CD4-positive, alpha-beta T cell (primary cell): Measurements from ENCODE around the gene HTD2. TPM values are rescaled to one million over a fixed set of nuclear protein-coding genes. Genes with fewer than 3 reads are reported as not detected.

Source experiments
- ATAC-seq: fragments of 200-7000 bp; cut with Tn5 transposase; one replicate; pipeline ENCODE4 v1.10.0; 2022; ENCODE audit warnings: mild to moderate bottlenecking; ENCODE audit not compliant: poor library complexity
- CTCF ChIA-PET: fragments of 350-600 bp; sonication (Branson Sonifier 250); formaldehyde crosslinking; loops from one replicate; lab custom pipeline; 2021; ENCODE audit warnings: antibody characterized with exemption, inconsistent platforms; lab: Charles Lee
- POLR2A ChIA-PET: fragments of 350-600 bp; sonication (Branson Sonifier 250); formaldehyde crosslinking; loops from one replicate; lab custom pipeline; 2021; ENCODE audit warnings: antibody characterized with exemption, inconsistent platforms; lab: Charles Lee
- DNase-seq, 14 experiments: peaks; one replicate each; pipeline ENCODE4 v3.0.0-alpha.2; 2013 to 2020; ENCODE audit warnings: mixed read lengths in 2 of 14
- H3K27ac ChIP-seq, 2 donors: one replicate each; pipeline versions ENCODE4 v1.5.1 to v1.7.0; 2013; ENCODE audit warnings: low read length in 2 of 2, low read depth in 1 of 2, mild to moderate bottlenecking in 1 of 2
- H3K27me3 ChIP-seq, 2 experiments: 1 replicate in 1 of 2; 2 replicates in 1 of 2; pipeline versions ENCODE4 v1.6.1 to v1.7.0; 2013; ENCODE audit warnings: low read length in 2 of 2, control low read depth in 1 of 2, mild to moderate bottlenecking in 1 of 2, moderate library complexity in 1 of 2; ENCODE audit not compliant: insufficient read depth in 2 of 2, control insufficient read depth in 1 of 2
- H3K36me3 ChIP-seq: one replicate; pipeline ENCODE4 v1.6.1; 2013; ENCODE audit warnings: low read length, control low read depth; ENCODE audit not compliant: insufficient read depth
- H3K4me1 ChIP-seq: one replicate; pipeline ENCODE4 v1.6.1; 2013; ENCODE audit warnings: low read length, control low read depth; ENCODE audit not compliant: insufficient read depth
- H3K4me3 ChIP-seq: one replicate; pipeline ENCODE4 v1.5.1; 2013; ENCODE audit warnings: mild to moderate bottlenecking, low read length, moderate library complexity
- H3K9me3 ChIP-seq, 2 experiments: 1 replicate in 1 of 2; 2 replicates in 1 of 2; pipeline versions ENCODE4 v1.6.1 to v1.7.0; 2013; ENCODE audit warnings: low read length in 2 of 2, mild to moderate bottlenecking in 2 of 2, control low read depth in 1 of 2, moderate library complexity in 1 of 2; ENCODE audit not compliant: control insufficient read depth in 1 of 2, insufficient read depth in 1 of 2
- H3K27ac Mint-ChIP-seq: one replicate; pipeline ENCODE4 v1.8.0; 2020; ENCODE audit warnings: mixed read lengths
- H3K27me3 Mint-ChIP-seq: one replicate; pipeline ENCODE4 v1.8.0; 2021; ENCODE audit warnings: mixed read lengths
- H3K36me3 Mint-ChIP-seq: one replicate; pipeline ENCODE4 v1.8.0; 2021; ENCODE audit warnings: low read depth, mixed read lengths
- H3K4me1 Mint-ChIP-seq: one replicate; pipeline ENCODE4 v1.8.0; 2021; ENCODE audit warnings: low read depth, mixed read lengths
- H3K4me3 Mint-ChIP-seq: one replicate; pipeline ENCODE4 v1.8.0; 2020; ENCODE audit warnings: mild to moderate bottlenecking, mixed read lengths
- H3K9me3 Mint-ChIP-seq: one replicate; pipeline ENCODE4 v1.8.0; 2020; ENCODE audit warnings: mixed read lengths
- intact Hi-C, 2 experiments: fragments of 100-400 bp; cut with DNase I in 1 of 2; cut with micrococcal nuclease in 1 of 2; formaldehyde crosslinking; loops; one replicate each; pipeline versions ENCODE4 v1.15.1 to v1.9.0; 2023 to 2025; cut with DNase I, micrococcal nuclease
- total RNA-seq, 174 experiments: library from RNA in 2 of 174; stranded (reverse) in 2 of 174; gene quantifications; one replicate each; pipeline ENCODE4 v1.2.3 and lab custom pipeline; 2021 to 2026
- TF ChIP-seq, protein P1 (sequence below): fragments of 200-600 bp; IDR thresholded peaks from one replicate; pipeline ENCODE4 v1.8.0; 2022; ENCODE audit warnings: antibody characterized with exemption, mild to moderate bottlenecking

Gene HTD2
- total RNA-seq, 2 experiments from 2014 or later: 7.2 to 7.3 TPM

GRCh38 chr3:58296269-58296668, 10.1 kb upstream of the HTD2 start:
- Mint-ChIP-seq H3K9me3 (peaks cover 1% of the 10 kb centered on the region), H3K27ac (no peak overlapping the region), H3K4me1 (no peaks in the 10 kb centered on the region), H3K36me3 (no peaks in the 10 kb centered on the region), H3K27me3 (peaks cover 23% of the 10 kb centered on the region), H3K4me3 (no peak overlapping the region)
- CTCF ChIA-PET: no interaction called here
- Histone ChIP-seq H3K36me3 (no peaks in the 10 kb centered on the region), H3K27ac (no peak overlapping the region), H3K27me3 (peaks cover 19 to 20% of the 10 kb centered on the region in 2 experiments), H3K4me1 (no peaks in the 10 kb centered on the region), H3K4me3 (no peak overlapping the region), H3K9me3 (peaks cover 0 to 8% of the 10 kb centered on the region in 2 experiments)
- DNase-seq: no peak
- POLR2A ChIA-PET: no interaction called here
- ATAC-seq: no peak
- TF ChIP-seq, protein P1, sequence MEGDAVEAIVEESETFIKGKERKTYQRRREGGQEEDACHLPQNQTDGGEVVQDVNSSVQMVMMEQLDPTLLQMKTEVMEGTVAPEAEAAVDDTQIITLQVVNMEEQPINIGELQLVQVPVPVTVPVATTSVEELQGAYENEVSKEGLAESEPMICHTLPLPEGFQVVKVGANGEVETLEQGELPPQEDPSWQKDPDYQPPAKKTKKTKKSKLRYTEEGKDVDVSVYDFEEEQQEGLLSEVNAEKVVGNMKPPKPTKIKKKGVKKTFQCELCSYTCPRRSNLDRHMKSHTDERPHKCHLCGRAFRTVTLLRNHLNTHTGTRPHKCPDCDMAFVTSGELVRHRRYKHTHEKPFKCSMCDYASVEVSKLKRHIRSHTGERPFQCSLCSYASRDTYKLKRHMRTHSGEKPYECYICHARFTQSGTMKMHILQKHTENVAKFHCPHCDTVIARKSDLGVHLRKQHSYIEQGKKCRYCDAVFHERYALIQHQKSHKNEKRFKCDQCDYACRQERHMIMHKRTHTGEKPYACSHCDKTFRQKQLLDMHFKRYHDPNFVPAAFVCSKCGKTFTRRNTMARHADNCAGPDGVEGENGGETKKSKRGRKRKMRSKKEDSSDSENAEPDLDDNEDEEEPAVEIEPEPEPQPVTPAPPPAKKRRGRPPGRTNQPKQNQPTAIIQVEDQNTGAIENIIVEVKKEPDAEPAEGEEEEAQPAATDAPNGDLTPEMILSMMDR: no peak
- intact Hi-C loops: no loop called here

GRCh38 chr3:58296843-58297242, 9.5 kb upstream of the HTD2 start:
- intact Hi-C loops: no loop called here
- no peak overlapping the region for H3K4me3 ChIP-seq
- ChIA-PET CTCF (interaction anchor here (1.7 kb wide), 1 partner anchor 10 kb away, joined by 3 read pairs; the partner anchor contains the start of genes HTD2 and RPP14), POLR2A (no interaction called here)
- Mint-ChIP-seq H3K27ac (no peak overlapping the region), H3K27me3 (peaks cover 29% of the 10 kb centered on the region), H3K36me3 (no peaks in the 10 kb centered on the region), H3K4me3 (no peak overlapping the region), H3K4me1 (no peaks in the 10 kb centered on the region), H3K9me3 (peaks cover 3% of the 10 kb centered on the region)
- TF ChIP-seq, protein P1: no peak
- DNase-seq: no peak
- no peaks in the 10 kb centered on the region for H3K4me1 ChIP-seq
- ATAC-seq: no peak
- peaks cover 6 to 8% of the 10 kb centered on the region in 2 experiments for H3K9me3 ChIP-seq
- peaks cover 23 to 25% of the 10 kb centered on the region in 2 experiments for H3K27me3 ChIP-seq
- H3K36me3 ChIP-seq: no peaks in the 10 kb centered on the region
- H3K27ac ChIP-seq: no peak overlapping the region

- DNase-seq (no peak), ATAC-seq (no peak)
- H3K4me1 ChIP-seq: no peaks in the 10 kb centered on the region
- no peaks in the 10 kb centered on the region for H3K36me3 ChIP-seq
- no peak overlapping the region for H3K27ac Mint-ChIP-seq
- intact Hi-C loops: no loop called here
- H3K27ac ChIP-seq: no peak overlapping the region
- H3K4me3 ChIP-seq: no peak overlapping the region
- TF ChIP-seq, protein P1: no peak
- peaks cover 35% of the 10 kb centered on the region for H3K27me3 Mint-ChIP-seq
- H3K4me1 Mint-ChIP-seq: no peaks in the 10 kb centered on the region
- CTCF ChIA-PET: interaction anchor here (1.7 kb wide), 1 partner anchor 9 kb away, joined by 3 read pairs; the partner anchor contains the start of genes HTD2 and RPP14
- H3K27me3 ChIP-seq: peaks cover 26 to 29% of the 10 kb centered on the region in 2 experiments
- peaks cover 7 to 8% of the 10 kb centered on the region in 2 experiments for H3K9me3 ChIP-seq
- H3K36me3 Mint-ChIP-seq: no peaks in the 10 kb centered on the region
- H3K9me3 Mint-ChIP-seq: peaks cover 3% of the 10 kb centered on the region
- POLR2A ChIA-PET: no interaction called here
- H3K4me3 Mint-ChIP-seq: no peak overlapping the region
Measured at GRCh38 chr3:58298190-58298589, 8.1 kb upstream of the HTD2 start.
